Stimulated activated effector memory CD8-positive, alpha-beta T cell treated with anti-CD3 and anti-CD28 coated beads, Interleukin-12 subunit alpha, Interleukin-12 subunit beta, amount 100 ng/mL, for 72 hours (primary cell): ENCODE measurements around the gene NIPSNAP2.
"Not testable (repeated sequence)": the region's sequence is repeated elsewhere in the genome, so short reads cannot be mapped to it uniquely, and the experiment has no call there.

Experiments
- ATAC-seq: fragments of 150-1000 bp; cut with Tn5 transposase; 2 replicates; pipeline ENCODE4 v1.10.0; 2021
- DNase-seq, 2 donors: peaks; one replicate each; pipeline ENCODE4 v3.0.0; 2021 to 2022; ENCODE audit warnings: low spot score in 2 of 2
- H3K27ac Mint-ChIP-seq: one replicate; pipeline ENCODE4 v1.8.0; 2022; ENCODE audit warnings: mild to moderate bottlenecking, mixed read lengths
- H3K36me3 Mint-ChIP-seq: one replicate; pipeline ENCODE4 v1.8.0; 2022; ENCODE audit warnings: mild to moderate bottlenecking, mixed read lengths
- H3K4me1 Mint-ChIP-seq: one replicate; pipeline ENCODE4 v1.8.0; 2022; ENCODE audit warnings: mixed read lengths
- H3K4me3 Mint-ChIP-seq: one replicate; pipeline ENCODE4 v1.8.0; 2022; ENCODE audit warnings: mild to moderate bottlenecking, mixed read lengths
- H3K9me3 Mint-ChIP-seq: one replicate; pipeline ENCODE4 v1.8.0; 2022; ENCODE audit warnings: mixed read lengths

NIPSNAP2 gene

GRCh38 chr7:55964261-55965099 lies at the start of gene NIPSNAP2:
TSS of gene NIPSNAP2 (plus strand) at chr7:55964585. CDS start at chr7:55964610, 25 bp downstream.
- Mint-ChIP-seq H3K4me3 (peak within 1 kb of the TSS; percentile 73), H3K36me3 (peaks cover 11% of the 10 kb centered on the region), H3K27ac (peak within 1 kb of the TSS; percentile 92), H3K9me3 (no peaks in the 10 kb centered on the region), H3K4me1 (peaks cover 31% of the 10 kb centered on the region)
- peak; percentile 82 to 83 for DNase-seq
- ATAC-seq: peak; percentile 91

- peaks cover 3% of the 10 kb centered on the region for H3K36me3 Mint-ChIP-seq
- no peak for DNase-seq
- no peak overlapping the region for H3K4me3 Mint-ChIP-seq
- H3K9me3 Mint-ChIP-seq: no peaks in the 10 kb centered on the region
- H3K4me1 Mint-ChIP-seq: no peaks in the 10 kb centered on the region
- H3K27ac Mint-ChIP-seq: no peak overlapping the region
- no peak for ATAC-seq
Measured at GRCh38 chr7:55917771-55918170, 46.6 kb upstream of the NIPSNAP2 start.

GRCh38 chr7:55928006-55928767 lies 36.2 kb upstream of the NIPSNAP2 start:
- DNase-seq (no peak), ATAC-seq (no peak)
- H3K4me1 Mint-ChIP-seq: no peaks in the 10 kb centered on the region
- H3K36me3 Mint-ChIP-seq: no peaks in the 10 kb centered on the region
- H3K9me3 Mint-ChIP-seq: no peaks in the 10 kb centered on the region
- H3K4me3 Mint-ChIP-seq: no peak overlapping the region
- no peak overlapping the region for H3K27ac Mint-ChIP-seq

GRCh38 chr7:55931421-55932151 lies 32.8 kb upstream of the NIPSNAP2 start:
- H3K36me3 Mint-ChIP-seq: no peaks in the 10 kb centered on the region
- H3K27ac Mint-ChIP-seq: no peak overlapping the region
- H3K9me3 Mint-ChIP-seq: no peaks in the 10 kb centered on the region
- no peak overlapping the region for H3K4me3 Mint-ChIP-seq
- DNase-seq (no peak), ATAC-seq (no peak)
- H3K4me1 Mint-ChIP-seq: no peaks in the 10 kb centered on the region

GRCh38 chr7:55939514-55940123 lies 24.8 kb upstream of the NIPSNAP2 start:
- no peak for DNase-seq
- no peak overlapping the region for H3K4me3 Mint-ChIP-seq
- H3K36me3 Mint-ChIP-seq: no peaks in the 10 kb centered on the region
- H3K9me3 Mint-ChIP-seq: peaks cover 20% of the 10 kb centered on the region
- ATAC-seq: no peak
- H3K4me1 Mint-ChIP-seq: no peaks in the 10 kb centered on the region
- H3K27ac Mint-ChIP-seq: no peak overlapping the region

GRCh38 chr7:55946545-55946944 lies 17.8 kb upstream of the NIPSNAP2 start:
- Mint-ChIP-seq H3K4me1 (peaks cover 2% of the 10 kb centered on the region), H3K9me3 (peaks cover 9% of the 10 kb centered on the region), H3K4me3 (no peak overlapping the region), H3K27ac (no peak overlapping the region), H3K36me3 (peaks cover 2% of the 10 kb centered on the region)
- no peak for ATAC-seq
- no peak for DNase-seq

- Mint-ChIP-seq H3K4me1 (peaks cover 17% of the 10 kb centered on the region), H3K27ac (peak within 1 kb of the TSS; percentile 97), H3K4me3 (peak within 1 kb of the TSS; percentile 97), H3K9me3 (no peaks in the 10 kb centered on the region), H3K36me3 (peaks cover 54% of the 10 kb centered on the region)
- DNase-seq (peak; percentile 81 to 93), ATAC-seq (peak; percentile 100)
Measured at GRCh38 chr7:55951637-55952351, 12.6 kb upstream of the NIPSNAP2 start, which contains the start of gene MRPS17. TSS of gene MRPS17 (plus strand) at chr7:55951877. CDS start at chr7:55953196, 1,319 bp downstream.

- not testable (repeated sequence) for H3K9me3 Mint-ChIP-seq, DNase-seq
- H3K27ac Mint-ChIP-seq: peak overlapping the region; percentile 97
- peak; percentile 3 for ATAC-seq
- peaks cover 20% of the 10 kb centered on the region for H3K4me1 Mint-ChIP-seq
- peaks cover 55% of the 10 kb centered on the region for H3K36me3 Mint-ChIP-seq
- peak overlapping the region; percentile 97 for H3K4me3 Mint-ChIP-seq
Measured at GRCh38 chr7:55952352-55952671, 12.1 kb upstream of the NIPSNAP2 start.

- peaks cover 21% of the 10 kb centered on the region for H3K4me1 Mint-ChIP-seq
- ATAC-seq: no peak
- H3K9me3 Mint-ChIP-seq: no peaks in the 10 kb centered on the region
Measured at GRCh38 chr7:55953707-55954475, 10.5 kb upstream of the NIPSNAP2 start.

GRCh38 chr7:55957190-55957589 lies 7.2 kb upstream of the NIPSNAP2 start:
- H3K4me3 Mint-ChIP-seq: no peak overlapping the region
- ATAC-seq (no peak), DNase-seq (no peak)
- H3K4me1 Mint-ChIP-seq: peaks cover 14% of the 10 kb centered on the region
- H3K36me3 Mint-ChIP-seq: peaks cover 47% of the 10 kb centered on the region
- H3K9me3 Mint-ChIP-seq: no peaks in the 10 kb centered on the region
- H3K27ac Mint-ChIP-seq: peak overlapping the region; percentile 7

More at GRCh38 chr7:55953707-55954475, 10.5 kb upstream of the NIPSNAP2 start:
- H3K27ac Mint-ChIP-seq: peak overlapping the region; percentile 13
- peak overlapping the region; percentile 97 for H3K4me3 Mint-ChIP-seq
- DNase-seq: no peak
- peaks cover 55% of the 10 kb centered on the region for H3K36me3 Mint-ChIP-seq

GRCh38 chr7:55962014-55962413 lies 2.4 kb upstream of the NIPSNAP2 start:
- ATAC-seq: no peak
- no peak overlapping the region for H3K4me3 Mint-ChIP-seq
- peak overlapping the region; percentile 79 for H3K27ac Mint-ChIP-seq

GRCh38 chr7:55963584-55964168 lies 709 bp upstream of the NIPSNAP2 start:
- DNase-seq (no peak), ATAC-seq (no peak)
- Mint-ChIP-seq H3K9me3 (no peaks in the 10 kb centered on the region), H3K36me3 (peaks cover 8% of the 10 kb centered on the region), H3K4me3 (peak overlapping the region; percentile 61), H3K4me1 (peaks cover 23% of the 10 kb centered on the region), H3K27ac (peak overlapping the region; percentile 92)

More at GRCh38 chr7:55962014-55962413, 2.4 kb upstream of the NIPSNAP2 start:
- Mint-ChIP-seq H3K36me3 (peaks cover 8% of the 10 kb centered on the region), H3K4me1 (peaks cover 23% of the 10 kb centered on the region), H3K9me3 (no peaks in the 10 kb centered on the region)
- no peak for DNase-seq

GRCh38 chr7:55965100-55965470 lies 700 bp downstream of the NIPSNAP2 start:
- DNase-seq (no peak), ATAC-seq (no peak)
- Mint-ChIP-seq H3K36me3 (peaks cover 17% of the 10 kb centered on the region), H3K4me1 (peaks cover 36% of the 10 kb centered on the region), H3K4me3 (peak overlapping the region; percentile 73), H3K27ac (peak overlapping the region; percentile 86), H3K9me3 (no peaks in the 10 kb centered on the region)
